Activated effector memory CD4-positive, alpha-beta T cell treated with anti-CD3 and anti-CD28 coated beads, Interleukin-2, amount 50 U/mL, for 16 hours (primary cell): ENCODE data around the gene RPTOR.

Experiments
- DNase-seq: peaks from one replicate; pipeline ENCODE4 v3.0.0-alpha.2; 2020

RPTOR gene

DNA sequence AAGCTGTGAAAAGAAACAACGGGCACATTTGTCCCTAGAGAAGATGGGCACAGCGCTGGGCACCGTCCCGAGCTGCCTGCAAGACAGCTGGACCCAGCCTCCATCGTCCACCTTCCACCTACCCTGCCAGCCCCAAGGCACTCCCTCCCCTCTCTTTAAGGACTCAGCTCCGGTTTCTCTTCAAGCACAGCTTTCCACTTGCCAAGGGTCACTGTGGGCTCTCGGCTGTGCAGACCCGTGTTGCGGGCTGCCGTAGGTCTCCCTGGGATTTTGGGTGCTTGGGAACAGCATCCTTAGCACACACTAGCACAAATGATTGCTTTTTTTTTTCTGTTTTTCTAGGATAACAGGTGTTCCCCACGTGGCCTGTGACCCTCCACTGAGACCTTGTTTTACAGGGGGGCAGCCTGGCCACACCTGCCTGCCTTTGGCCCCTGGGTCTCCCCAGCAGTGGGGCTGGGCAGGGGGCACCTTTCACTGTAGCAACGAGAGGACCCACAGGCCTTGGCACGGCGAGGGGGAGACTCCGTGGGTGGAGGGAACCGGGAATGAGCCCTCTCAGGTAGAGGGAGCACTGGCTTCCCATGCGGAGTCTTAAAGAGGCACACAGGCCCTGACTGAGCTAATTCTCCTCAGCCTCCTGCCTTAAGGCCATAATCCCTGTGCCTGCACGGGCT lies 448.4 kb downstream of the RPTOR start:
- no peak for DNase-seq

- no peak for DNase-seq
Measured at GRCh38 chr17:80995131-80995530, 450.5 kb downstream of the RPTOR start.

- DNase-seq: no peak
Measured at GRCh38 chr17:80996422-80997305, 452.0 kb downstream of the RPTOR start.

DNA sequence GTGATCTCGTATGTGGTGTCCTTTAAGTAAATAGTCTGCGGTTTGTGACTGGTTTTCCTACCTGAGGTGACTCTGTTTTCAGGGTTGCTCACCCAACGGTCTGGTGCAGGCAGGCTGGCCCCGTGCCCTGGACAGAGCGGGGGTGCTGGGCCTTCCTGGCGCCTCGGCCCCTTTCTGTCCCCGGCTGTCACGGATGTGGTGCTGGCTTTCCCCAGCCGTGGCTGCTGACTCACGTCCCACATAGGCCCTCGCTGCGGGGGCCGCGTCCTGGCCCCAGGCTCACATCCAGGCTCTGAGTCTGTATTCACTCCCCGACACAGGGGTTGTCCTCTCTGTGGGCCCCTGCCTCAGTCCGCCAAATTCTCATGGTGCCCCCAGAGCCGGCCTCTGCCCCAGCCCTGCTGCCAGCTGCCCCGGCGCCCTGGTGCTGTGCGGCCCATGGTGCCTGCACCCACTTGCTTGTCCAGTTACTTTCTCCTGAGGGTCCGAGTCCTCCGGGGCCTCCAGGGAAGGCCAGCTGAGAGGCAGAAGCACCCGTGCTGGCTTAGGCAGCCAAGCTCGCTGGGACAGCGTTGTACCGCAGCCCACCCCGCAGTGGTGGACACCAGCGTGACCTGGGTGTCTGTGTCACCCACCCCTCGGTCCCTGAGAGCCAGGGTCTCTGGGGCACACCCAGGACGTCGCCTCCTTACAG lies 452.9 kb downstream of the RPTOR start:
- no peak for DNase-seq

DNA sequence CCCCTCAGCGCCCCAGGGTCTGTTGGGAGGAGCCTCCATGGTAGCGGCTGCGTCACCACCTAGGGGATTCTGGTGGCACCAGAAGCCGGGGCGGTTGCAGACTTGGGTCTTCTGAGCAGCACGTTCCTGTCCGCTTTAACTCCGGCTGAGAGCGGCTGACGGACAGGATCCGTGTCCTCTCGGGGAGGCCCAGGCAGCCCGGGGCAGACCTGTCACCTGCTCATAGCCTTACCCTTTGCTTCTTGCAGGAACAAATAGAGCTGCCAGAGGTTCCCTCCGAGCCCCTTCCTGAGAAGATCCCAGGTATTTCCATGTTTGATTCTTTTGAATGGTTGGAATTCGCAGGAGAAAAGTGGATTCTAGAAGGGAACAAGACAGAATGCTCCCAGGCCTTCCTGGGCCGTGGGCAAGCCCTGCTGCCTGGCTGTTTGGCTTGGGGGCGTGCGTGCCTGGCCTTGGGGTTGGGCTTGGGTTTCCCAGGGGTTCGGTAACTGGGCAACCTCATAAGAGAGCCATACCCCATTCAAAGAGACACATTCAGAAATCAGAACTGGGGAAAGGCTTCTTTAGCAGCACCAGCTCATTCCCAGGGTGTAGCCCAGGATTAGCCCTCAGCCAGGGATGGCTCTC lies 453.6 kb downstream of the RPTOR start:
- DNase-seq: no peak

DNA sequence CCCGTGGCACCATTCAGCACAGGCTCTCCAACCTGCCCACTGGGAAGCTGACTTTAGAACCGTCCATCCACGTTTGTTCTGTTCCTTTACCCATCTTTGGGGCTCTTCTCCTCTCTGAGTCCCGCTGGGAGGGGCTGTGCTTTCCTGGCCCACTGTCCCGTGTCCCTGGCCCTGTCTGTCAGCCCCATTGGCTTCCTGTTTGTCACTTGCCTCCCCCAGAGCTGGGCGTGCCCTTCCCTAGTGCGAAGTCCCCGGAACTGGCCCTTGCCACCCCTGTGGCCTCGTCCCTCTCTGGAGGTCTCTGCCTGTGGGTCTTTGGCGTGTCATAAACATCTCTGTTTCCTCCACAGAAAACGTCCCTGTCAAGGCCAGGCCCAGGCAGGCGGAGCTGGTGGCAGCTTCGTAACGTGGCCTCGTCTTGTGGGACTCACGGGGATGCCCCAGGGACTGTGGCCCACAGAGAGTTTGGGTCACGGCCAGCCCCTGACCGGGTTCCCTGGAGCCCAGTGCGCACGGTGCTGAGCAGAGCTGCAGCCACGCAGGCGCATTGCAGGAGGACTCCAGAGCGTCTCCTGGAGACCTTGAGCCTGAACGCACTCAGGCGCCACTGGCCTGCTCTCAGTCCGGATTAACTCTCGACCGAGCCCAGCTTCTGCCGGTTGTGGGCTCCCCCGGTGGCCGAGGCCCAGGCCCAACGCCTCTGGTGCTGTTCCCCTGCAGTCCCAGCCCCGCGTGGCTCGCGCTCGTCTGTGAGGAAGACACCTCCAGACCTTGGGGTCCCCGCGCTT lies 454.3 kb downstream of the RPTOR start:
- DNase-seq: no peak

- no peak for DNase-seq
Measured at GRCh38 chr17:80999536-81000333, 455.1 kb downstream of the RPTOR start.

GRCh38 chr17:81000334-81000630 lies 455.6 kb downstream of the RPTOR start:
- DNase-seq: no peak

GRCh38 chr17:81000631-81001357 lies 456.2 kb downstream of the RPTOR start:
- DNase-seq: no peak

DNA sequence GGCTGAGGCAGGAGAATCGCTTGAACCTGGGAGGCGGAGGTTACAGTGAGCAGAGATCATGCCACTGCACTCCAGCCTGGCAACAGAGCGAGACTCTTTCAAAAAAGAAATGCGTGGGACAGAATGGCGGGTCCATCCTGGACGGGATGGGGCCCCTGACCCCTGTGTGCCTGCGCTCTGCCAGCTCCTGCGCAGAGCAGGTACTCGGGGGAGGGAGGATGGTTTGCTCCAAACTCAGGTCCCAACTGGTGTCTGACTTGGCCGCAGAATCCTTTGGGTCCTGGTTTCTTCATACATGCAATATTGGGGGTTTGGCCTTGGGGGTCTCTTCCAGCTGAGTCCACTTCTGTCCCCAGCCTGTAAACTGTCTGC lies 457.4 kb downstream of the RPTOR start:
- DNase-seq: no peak

DNA sequence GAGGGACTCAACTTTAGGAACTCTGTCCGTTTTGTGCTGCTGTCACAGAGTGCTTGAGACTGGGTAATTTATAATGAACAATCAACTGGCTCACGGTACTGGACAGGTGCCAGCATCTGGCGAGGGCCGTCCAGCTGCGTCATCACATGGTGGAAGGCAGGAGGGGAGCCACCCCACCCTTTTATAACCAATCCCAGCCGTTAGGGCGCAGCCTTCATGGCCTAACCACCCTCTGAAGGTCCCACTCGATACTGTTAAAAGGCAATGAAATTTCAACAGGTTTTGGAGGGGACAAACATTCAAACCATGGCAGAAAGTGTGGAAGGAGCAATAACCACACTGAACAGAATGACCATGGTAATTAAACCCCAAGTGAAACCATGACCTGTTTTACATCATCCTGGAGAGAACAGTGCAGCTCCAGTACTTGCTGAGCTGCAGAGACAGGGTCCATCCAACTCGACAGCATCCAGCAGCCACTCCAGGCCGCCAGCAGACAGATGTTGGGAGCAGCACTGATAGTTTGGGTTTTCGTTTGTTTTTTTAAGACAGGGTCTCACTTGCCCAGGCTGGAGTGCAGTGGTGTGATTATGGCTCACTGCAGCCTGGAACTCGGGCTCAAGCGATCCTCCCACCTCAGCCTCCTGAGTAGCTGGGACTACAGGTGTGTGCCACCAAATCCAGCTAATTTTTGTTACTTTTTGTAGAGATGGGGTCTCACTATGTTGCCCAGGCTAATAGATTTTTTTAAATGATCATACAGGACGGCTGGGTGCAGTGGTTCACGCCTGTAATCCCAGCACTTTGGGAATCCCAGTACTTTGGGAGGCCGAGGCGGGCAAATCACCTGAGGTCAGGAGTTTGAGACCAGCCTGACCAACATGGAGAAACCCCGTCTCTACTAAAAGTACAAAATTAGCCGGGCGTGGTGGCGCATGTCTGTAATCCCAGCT lies 458.0 kb downstream of the RPTOR start:
- peak; percentile 64 for DNase-seq

- peak; percentile 65 for DNase-seq
Measured at GRCh38 chr17:81003711-81004475, 459.3 kb downstream of the RPTOR start.

DNA sequence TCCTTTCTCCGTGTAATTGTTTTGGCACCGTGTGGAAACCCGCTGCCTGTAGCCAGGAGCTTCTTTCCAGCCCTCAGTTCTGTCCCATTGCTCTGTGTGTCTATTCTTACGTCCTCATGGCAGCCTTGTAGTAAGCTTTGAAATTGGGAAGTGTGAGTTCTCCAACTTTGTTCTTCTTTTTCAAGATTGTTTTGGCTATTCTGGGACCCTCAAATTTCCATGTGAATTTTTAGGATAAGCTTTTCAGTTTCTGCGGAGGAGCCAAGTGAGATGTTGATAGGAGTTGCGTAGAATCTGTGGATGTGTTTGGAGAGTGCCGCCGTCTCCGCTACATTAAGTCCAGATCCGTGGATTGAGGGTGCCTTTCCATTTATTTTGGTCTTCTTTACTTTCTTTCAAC lies 462.3 kb downstream of the RPTOR start:
- DNase-seq: no peak

GRCh38 chr17:81008140-81008539 lies 463.5 kb downstream of the RPTOR start:
- DNase-seq: no peak

DNA sequence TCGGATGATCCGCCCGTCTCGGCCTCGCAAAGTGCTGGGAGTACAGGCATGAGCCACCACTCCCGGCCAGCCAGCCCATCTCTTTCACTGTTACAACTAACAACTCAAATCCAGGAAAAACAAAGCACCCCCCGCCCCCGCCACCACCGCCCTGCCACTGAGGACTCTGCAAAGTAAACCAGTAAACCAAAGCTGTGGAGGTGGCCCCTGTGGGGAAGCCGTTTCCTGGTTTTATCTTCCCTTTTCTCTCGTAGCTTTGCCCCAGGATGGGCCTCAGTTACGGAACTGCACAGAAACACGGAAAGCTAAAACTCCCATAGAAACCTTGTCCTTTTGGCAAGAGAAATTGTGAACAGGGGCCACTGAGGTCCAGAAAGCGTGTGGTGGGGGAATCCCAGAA lies 464.5 kb downstream of the RPTOR start:
- no peak for DNase-seq

DNA sequence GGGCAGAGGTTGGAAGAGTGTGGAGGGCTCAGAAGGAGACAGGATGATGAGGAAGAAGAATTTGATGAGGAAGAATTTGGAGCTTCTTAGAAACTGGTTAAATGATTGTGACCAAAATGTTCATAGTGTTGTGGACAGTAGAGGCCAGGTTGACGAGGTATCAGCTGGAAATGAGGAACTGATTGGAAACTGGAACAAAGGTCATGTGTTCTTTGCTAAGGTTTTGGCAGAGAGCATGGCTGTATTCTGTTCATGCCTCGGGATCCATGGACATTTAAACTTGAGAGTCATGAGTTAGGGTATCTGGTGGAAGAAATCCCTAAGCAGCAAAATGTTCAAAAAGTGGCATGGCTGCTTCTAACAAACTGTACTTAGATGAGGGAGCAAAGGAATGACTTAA lies 466.3 kb downstream of the RPTOR start:
- no peak for DNase-seq

GRCh38 chr17:81011951-81012350 lies 467.3 kb downstream of the RPTOR start:
- no peak for DNase-seq

DNA sequence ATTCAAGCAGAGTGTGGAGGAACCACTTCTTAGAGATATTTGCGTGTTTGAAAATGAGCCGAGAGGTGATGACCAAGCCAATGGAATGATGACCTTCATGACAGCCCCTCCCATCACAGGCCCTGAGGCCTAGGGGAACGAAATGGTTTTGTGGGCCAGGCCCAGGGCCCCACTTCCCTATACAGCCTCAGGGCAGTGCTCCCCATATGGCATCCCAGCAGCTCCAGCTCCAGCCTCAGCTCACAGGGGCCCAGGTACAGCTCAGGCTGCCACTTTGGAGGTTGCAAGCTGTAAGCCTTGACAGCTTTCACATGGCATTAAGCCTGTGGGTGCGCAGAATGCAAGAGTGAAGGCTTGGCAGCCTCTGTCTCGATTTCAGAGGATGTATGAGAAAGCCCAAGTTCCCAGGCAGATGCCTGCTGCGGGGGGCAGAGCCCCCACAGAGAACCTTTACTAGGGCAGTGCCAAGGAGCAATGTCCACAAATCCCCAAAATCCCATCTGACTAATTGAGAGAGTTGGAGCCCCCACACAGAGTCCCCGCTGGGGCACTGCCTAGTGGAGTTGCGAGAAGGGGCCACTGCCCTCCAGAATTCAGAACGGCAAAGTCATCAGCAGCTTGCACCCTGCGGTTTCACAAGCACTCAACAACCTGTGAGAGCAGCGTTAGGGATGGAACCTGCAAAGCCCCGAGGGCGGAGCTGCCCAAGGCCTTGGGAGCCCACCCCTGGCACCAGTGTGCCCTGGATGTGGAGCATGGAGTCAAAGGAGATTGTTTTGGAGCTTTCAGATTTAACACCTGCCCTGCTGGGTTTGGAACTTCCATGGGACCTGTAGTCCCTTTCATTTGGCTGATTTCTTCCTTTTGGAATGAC lies 468.2 kb downstream of the RPTOR start:
- no peak for DNase-seq
